Ovary (tissue), 9 donors: ENCODE data around the gene ASIC2. TPM values are rescaled to one million over a fixed set of nuclear protein-coding genes. Genes with fewer than 3 reads are reported as not detected.

Experiments used
- DNase-seq, 5 donors: peaks; one replicate each; pipeline ENCODE4 v3.0.0-alpha.2; 2019 to 2020
- H3K27ac ChIP-seq, 2 donors: fragments of 200-600 bp; one replicate each; pipeline versions ENCODE4 v1.5.1 to v1.8.0; 2019 to 2022
- H3K27me3 ChIP-seq: fragments of 200-600 bp; one replicate; pipeline ENCODE4 v1.8.0; 2022
- H3K36me3 ChIP-seq: fragments of 200-600 bp; sonication (generic); one replicate; pipeline ENCODE4 v1.5.1; 2019
- H3K4me1 ChIP-seq: one replicate; pipeline ENCODE4 v1.8.1; 2013; ENCODE audit warnings: mild to moderate bottlenecking, moderate library complexity; ENCODE audit not compliant: insufficient read depth
- H3K4me3 ChIP-seq: fragments of 200-600 bp; sonication (generic); one replicate; pipeline ENCODE4 v1.5.1; 2017
- H3K9me3 ChIP-seq, 2 donors: fragments of 200-600 bp in 1 of 2; sonication (generic) in 1 of 2; one replicate each; pipeline versions ENCODE4 v1.5.1 to v1.8.1; 2013 to 2019; ENCODE audit warnings: mild to moderate bottlenecking in 1 of 2, moderate library complexity in 1 of 2
- CTCF ChIP-seq, 3 donors: fragments of 450-650 bp in 2 of 3; fragments of 200-600 bp in 1 of 3; IDR thresholded peaks; one replicate each; pipeline versions ENCODE4 v1.5.1 to v1.8.0; 2016 to 2022; ENCODE audit warnings: antibody characterized with exemption in 3 of 3, mild to moderate bottlenecking in 1 of 3
- EP300 ChIP-seq: sonication (generic); formaldehyde crosslinking; IDR thresholded peaks from one replicate; pipeline ENCODE4 v1.6.1; 2017; ENCODE audit warnings: antibody characterized with exemption
- POLR2A ChIP-seq: fragments of 450-650 bp; IDR thresholded peaks from one replicate; pipeline ENCODE4 v1.6.1; 2017; ENCODE audit warnings: antibody characterized with exemption, mild to moderate bottlenecking, moderate library complexity
- WGBS, 3 donors: extraction: QIAGEN DNeasy Blood & Tissue Kit in 1 of 3; methylation state at CpG; one replicate each; pipeline versions ENCODE4 v1.1.5 to v1.1.7; 2013 to 2017; 5-methylcytosine and 5-hydroxymethylcytosine counted together
- intact Hi-C, 4 donors: fragments of 100-400 bp; cut with DNase I; formaldehyde crosslinking; loops; one replicate each; pipeline versions ENCODE4 v1.11.0 to v1.15.1; 2022 to 2023
- polyA plus RNA-seq, 2 donors: library from polyadenylated mRNA; stranded (reverse); fragments of 200-250 nt in 1 of 2; fragments of 350-450 nt in 1 of 2; fragmentation: Illumina TruSeq in 1 of 2; extraction: RNeasy Lipid Tissue Mini Kit (QIAGEN cat#74804) in 1 of 2; gene quantifications; one replicate each; pipeline ENCODE4 v1.2.3, GENCODE V29; 2013 to 2014
- total RNA-seq, 7 donors: library from RNA; depleted of rRNA in 2 of 7; stranded (reverse); fragments of >200 nt in 2 of 7; fragmentation: NEBNext Ultra II Directional in 3 of 7; extraction: Animal tissue kit (Norgen Biotek cat#: 25700) in 3 of 7; gene quantifications; one replicate each; pipeline versions ENCODE4 v1.1.0 to v1.2.4, GENCODE V29; 2016 to 2023
- donor health status: DM: no; HTN: no; CAD: no; lungs with moderate emphysema.
- donor health status: DM: no; HTN: no; CAD: no.
- donor health status: Bipolar disorder and iron deficiency.
- donor health status: DM: yes; HTN: yes; CAD: no.
- donor health status: DM: no; HTN: no; CAD: no.
- donor health status: DM: yes; HTN: yes; CAD: no.

Gene ASIC2
- total and polyA plus RNA-seq, 9 donors: 0.04 to 1.3 (median 0.24) TPM; not detected in 2

- intact Hi-C loops: no loop called here
- H3K36me3 ChIP-seq: no peaks in the 10 kb centered on the region
- no peak for DNase-seq
- H3K27me3 ChIP-seq: no peaks in the 10 kb centered on the region
- TF ChIP-seq EP300: no peak
- no peak for TF ChIP-seq CTCF (IDR thresholded peaks at IDR 0.05)
- TF ChIP-seq POLR2A: no peak
- H3K4me1 ChIP-seq: no peaks in the 10 kb centered on the region
- no peaks in the 10 kb centered on the region for H3K9me3 ChIP-seq
- H3K4me3 ChIP-seq: no peak overlapping the region
- WGBS, 3 donors: 90 to 91% (median 90%) methylated on average over 11 of the region's 11 CpGs
- H3K27ac ChIP-seq: no peak overlapping the region
Observed at GRCh38 chr17:33045216-33045615, 247.9 kb downstream of the ASIC2 start.

DNA sequence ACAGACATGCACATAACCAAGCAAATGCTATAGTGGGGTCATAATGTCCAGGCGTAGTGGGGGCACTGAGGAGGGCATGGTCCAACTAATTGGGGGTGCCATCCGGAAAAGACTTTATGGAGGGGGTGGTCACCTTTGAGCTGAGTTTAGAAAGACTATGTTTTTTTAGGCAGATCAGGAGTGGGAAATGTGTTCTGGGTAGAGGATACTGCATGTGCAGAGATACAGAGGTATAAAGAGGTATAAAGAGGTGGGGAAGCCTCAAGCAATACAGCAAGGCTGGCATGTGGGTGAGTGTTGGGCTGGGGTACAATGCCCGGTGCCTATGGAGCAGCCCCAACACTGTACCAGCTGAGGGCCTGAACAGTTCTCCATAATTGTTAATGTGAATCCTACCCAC, 248.3 kb downstream of the ASIC2 start:
- Histone ChIP-seq H3K4me3 (no peak overlapping the region), H3K36me3 (no peaks in the 10 kb centered on the region), H3K27me3 (no peaks in the 10 kb centered on the region), H3K9me3 (no peaks in the 10 kb centered on the region), H3K27ac (no peak overlapping the region), H3K4me1 (no peaks in the 10 kb centered on the region)
- whole genome bisulfite sequencing, 3 donors: 91 to 95% (median 94%) methylated on average over 3 of the region's 3 CpGs
- intact Hi-C loops: no loop called here
- DNase-seq: no peak
- TF ChIP-seq CTCF (IDR thresholded peaks at IDR 0.05) (no peak), POLR2A (no peak), EP300 (no peak)

GRCh38 chr17:33040461-33040860, 252.6 kb downstream of the ASIC2 start:
- no peak overlapping the region for H3K27ac ChIP-seq
- intact Hi-C loops: no loop called here
- 26 to 33% (median 26%) methylated on average over 4 of the region's 4 CpGs for WGBS, 3 donors

DNA sequence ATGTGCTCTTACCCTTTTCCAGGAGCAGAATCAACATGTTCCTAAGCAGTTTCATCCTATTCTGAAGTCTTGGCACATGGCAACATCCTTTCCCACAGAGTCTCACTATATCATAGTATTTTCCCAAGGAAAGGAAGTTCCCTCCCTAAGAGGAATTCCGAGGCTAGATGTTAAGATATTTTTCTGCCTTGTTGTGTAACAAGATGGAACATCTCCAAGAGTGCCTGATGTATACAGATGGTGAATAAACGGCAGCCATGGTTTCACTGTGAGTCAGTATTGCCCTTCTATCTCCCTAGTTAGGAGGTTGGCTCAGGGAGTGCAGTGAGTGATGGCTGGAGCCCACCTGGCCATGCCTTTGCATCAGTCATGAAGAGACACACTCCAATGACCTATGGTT, 253.2 kb downstream of the ASIC2 start:
- no peak for DNase-seq
- Histone ChIP-seq H3K9me3 (no peaks in the 10 kb centered on the region), H3K4me1 (no peaks in the 10 kb centered on the region), H3K27me3 (no peaks in the 10 kb centered on the region), H3K4me3 (no peak overlapping the region), H3K36me3 (no peaks in the 10 kb centered on the region), H3K27ac (no peak overlapping the region)
- 3 to 15% (median 12%) methylated on average over 2 of the region's 2 CpGs for WGBS, 3 donors
- TF ChIP-seq POLR2A (no peak), EP300 (no peak), CTCF (IDR thresholded peaks at IDR 0.05) (no peak)
- intact Hi-C loops: no loop called here

More at GRCh38 chr17:33040461-33040860, 252.6 kb downstream of the ASIC2 start:
- H3K9me3 ChIP-seq: no peaks in the 10 kb centered on the region
- TF ChIP-seq EP300: no peak
- no peak for TF ChIP-seq POLR2A
- no peak for TF ChIP-seq CTCF (IDR thresholded peaks at IDR 0.05)
- H3K4me1 ChIP-seq: no peaks in the 10 kb centered on the region
- no peak overlapping the region for H3K4me3 ChIP-seq
- H3K36me3 ChIP-seq: no peaks in the 10 kb centered on the region
- DNase-seq: no peak
- no peaks in the 10 kb centered on the region for H3K27me3 ChIP-seq
